Common myeloid progenitor, CD34-positive (primary cell): ENCODE data around the gene PLCL1.

Experiments used
- CTCF ChIA-PET: fragments of 350-600 bp; sonication (Branson Sonifier 250); formaldehyde crosslinking; loops from one replicate; lab custom pipeline; 2021; ENCODE audit warnings: antibody characterized with exemption; lab: Charles Lee
- POLR2A ChIA-PET: fragments of 350-600 bp; sonication (Branson Sonifier 250); formaldehyde crosslinking; loops from one replicate; lab custom pipeline; 2021; ENCODE audit warnings: antibody characterized with exemption; lab: Charles Lee
- DNase-seq, 3 donors: peaks; one replicate each; pipeline versions ENCODE4 v3.0.0 to v3.0.0-alpha.2; 2013
- H3K27ac ChIP-seq, 2 experiments: 1 replicate in 1 of 2; 2 replicates in 1 of 2; pipeline ENCODE4 v1.7.0; 2013; ENCODE audit warnings: inconsistent platforms in 2 of 2, low read length in 2 of 2, mild to moderate bottlenecking in 2 of 2, low read depth in 1 of 2, moderate library complexity in 1 of 2; ENCODE audit not compliant: severe bottlenecking in 2 of 2, insufficient read depth in 1 of 2, poor library complexity in 1 of 2
- H3K27me3 ChIP-seq, 5 experiments: replicated peaks in 2 of 5; 1 replicate in 3 of 5; 2 replicates in 2 of 5; pipeline versions ENCODE4 v1.6.1 to v1.7.0; 2013; ENCODE audit warnings: low read length in 4 of 5, mild to moderate bottlenecking in 2 of 5, moderate library complexity in 2 of 5, inconsistent platforms in 1 of 5; ENCODE audit not compliant: insufficient read depth in 5 of 5, control insufficient read depth in 4 of 5
- H3K36me3 ChIP-seq, 4 experiments: 1 replicate in 2 of 4; 2 replicates in 2 of 4; pipeline versions ENCODE4 v1.6.1 to v1.7.0; 2013; ENCODE audit warnings: low read length in 3 of 4, control low read depth in 1 of 4, mild to moderate bottlenecking in 1 of 4; ENCODE audit not compliant: control insufficient read depth in 4 of 4, insufficient read depth in 4 of 4
- H3K4me1 ChIP-seq, 4 experiments: 1 replicate in 3 of 4; 2 replicates in 1 of 4; pipeline versions ENCODE4 v1.6.1 to v1.7.1; 2013; ENCODE audit warnings: low read length in 3 of 4, mild to moderate bottlenecking in 3 of 4, control low read depth in 1 of 4, inconsistent platforms in 1 of 4, moderate library complexity in 1 of 4; ENCODE audit not compliant: control insufficient read depth in 4 of 4, insufficient read depth in 4 of 4; ENCODE audit errors: control extremely low read depth in 1 of 4
- H3K4me3 ChIP-seq, 7 experiments: 1 replicate in 4 of 7; 2 replicates in 3 of 7; pipeline versions ENCODE4 v1.5.1 to v1.7.0; 2013; ENCODE audit warnings: mild to moderate bottlenecking in 7 of 7, low read length in 6 of 7, moderate library complexity in 6 of 7, inconsistent platforms in 2 of 7, low read depth in 2 of 7, control low read depth in 1 of 7; ENCODE audit not compliant: insufficient read depth in 4 of 7, control insufficient read depth in 1 of 7; ENCODE audit errors: extremely low read depth in 1 of 7
- H3K9me3 ChIP-seq, 5 experiments: 1 replicate in 4 of 5; 2 replicates in 1 of 5; pipeline versions ENCODE4 v1.6.1 to v1.7.1; 2013; ENCODE audit warnings: low read length in 4 of 5, mild to moderate bottlenecking in 2 of 5, inconsistent platforms in 1 of 5, low read depth in 1 of 5, moderate library complexity in 1 of 5; ENCODE audit not compliant: control insufficient read depth in 4 of 5, insufficient read depth in 2 of 5; ENCODE audit errors: control extremely low read depth in 1 of 5
- WGBS: methylation state at CpG from one replicate; pipeline ENCODE4 v1.1.5; 2013; ENCODE audit not compliant: insufficient coverage; 5-methylcytosine and 5-hydroxymethylcytosine counted together

Gene PLCL1

DNA sequence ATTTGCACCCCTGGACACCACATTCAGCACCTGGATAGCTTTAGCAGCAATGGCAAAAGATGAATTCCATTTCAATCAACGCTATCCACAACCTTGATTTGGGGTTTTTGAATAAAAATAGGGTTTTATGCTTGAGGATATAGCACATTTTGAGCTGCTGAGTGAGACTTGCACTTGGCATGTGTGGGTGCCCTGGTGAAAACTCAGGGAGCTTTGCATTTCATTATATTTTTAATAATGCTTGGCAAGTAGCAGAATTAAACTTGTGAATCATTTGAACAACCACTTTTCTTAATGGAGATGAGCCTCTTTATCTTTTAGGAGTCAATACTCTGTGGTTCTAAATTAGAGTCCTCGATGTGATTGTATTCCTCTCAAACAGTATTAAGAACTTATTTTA lies 252.4 kb downstream of the PLCL1 start:
- Histone ChIP-seq H3K4me1 (no peaks in the 10 kb centered on the region), H3K27me3 (no peaks in the 10 kb centered on the region), H3K9me3 (no peaks in the 10 kb centered on the region), H3K4me3 (no peak overlapping the region), H3K27ac (no peak overlapping the region), H3K36me3 (no peaks in the 10 kb centered on the region)
- ChIA-PET POLR2A (no interaction called here), CTCF (interaction anchor here (0.6 kb wide), 1 partner anchor 1495 kb away, joined by 3 read pairs; no protein-coding TSS in a partner anchor)
- no peak for DNase-seq
- WGBS = 100% methylated on average over 1 of the region's 2 CpGs

DNA sequence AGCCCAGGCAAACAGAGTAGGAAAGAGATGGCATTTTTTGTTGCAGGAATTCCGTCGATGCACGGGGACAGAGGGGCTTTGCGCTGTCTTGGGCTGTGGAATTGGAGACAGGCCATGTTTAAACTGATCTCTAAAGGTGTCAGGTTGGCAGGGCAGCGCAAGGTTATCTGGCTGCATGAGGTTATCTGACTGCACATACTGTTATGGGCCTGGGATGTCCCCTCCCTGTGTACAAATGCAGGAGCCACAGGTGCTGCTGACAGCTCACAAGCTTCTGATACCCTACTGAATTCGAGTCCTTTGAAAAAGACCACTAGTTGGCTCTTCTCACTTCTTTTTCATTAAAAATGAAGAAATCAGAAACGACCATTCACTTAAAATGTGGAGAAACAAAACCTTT lies 255.4 kb downstream of the PLCL1 start:
- ChIA-PET POLR2A (no interaction called here), CTCF (no interaction called here)
- Histone ChIP-seq H3K27me3 (no peaks in the 10 kb centered on the region), H3K4me3 (no peak overlapping the region), H3K36me3 (no peaks in the 10 kb centered on the region), H3K4me1 (no peaks in the 10 kb centered on the region), H3K27ac (no peak overlapping the region), H3K9me3 (no peaks in the 10 kb centered on the region)
- DNase-seq = no peak
- WGBS = 92% methylated on average over 6 of the region's 7 CpGs

DNA sequence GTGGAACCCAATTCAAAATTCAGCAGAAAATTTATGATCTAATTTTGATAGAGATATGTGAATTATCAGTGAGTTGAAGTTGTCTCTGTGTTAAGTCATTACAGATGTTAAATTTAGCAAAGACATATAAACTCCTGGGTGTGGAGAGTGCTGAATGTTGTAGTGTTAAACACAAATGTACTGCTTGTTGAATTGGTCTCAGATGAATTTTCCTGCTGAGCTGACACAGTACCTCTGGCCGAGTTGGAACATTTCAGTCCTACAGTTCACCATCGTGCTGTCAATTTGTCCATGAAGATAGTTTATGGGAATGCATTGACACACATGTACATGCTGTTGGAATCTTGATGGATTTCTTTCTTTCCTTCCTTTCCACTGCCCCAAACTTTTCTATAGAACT lies 255.9 kb downstream of the PLCL1 start:
- ChIA-PET POLR2A (no interaction called here), CTCF (interaction anchor here (1.0 kb wide), 1 partner anchor 13 kb away, joined by 3 read pairs; no protein-coding TSS in a partner anchor)
- no peak for DNase-seq
- 83% methylated on average over 1 of the region's 2 CpGs for WGBS
- Histone ChIP-seq H3K4me1 (no peaks in the 10 kb centered on the region), H3K27me3 (no peaks in the 10 kb centered on the region), H3K36me3 (no peaks in the 10 kb centered on the region), H3K9me3 (no peaks in the 10 kb centered on the region), H3K27ac (no peak overlapping the region), H3K4me3 (no peak overlapping the region)

GRCh38 chr2:198062826-198063225 lies 258.4 kb downstream of the PLCL1 start:
- ChIA-PET CTCF (interaction anchor here (0.6 to 1.3 kb wide), 4 partner anchors 13 to 116 kb away, joined by 3 read pairs; no protein-coding TSS in a partner anchor), POLR2A (no interaction called here)
- Histone ChIP-seq H3K4me3 (no peak overlapping the region), H3K27ac (no peak overlapping the region), H3K9me3 (no peaks in the 10 kb centered on the region), H3K27me3 (no peaks in the 10 kb centered on the region), H3K36me3 (no peaks in the 10 kb centered on the region), H3K4me1 (no peaks in the 10 kb centered on the region)
- DNase-seq = no peak

- no peaks in the 10 kb centered on the region for H3K27me3 ChIP-seq
- no peak overlapping the region for H3K4me3 ChIP-seq
- no peak overlapping the region for H3K27ac ChIP-seq
- no peaks in the 10 kb centered on the region for H3K4me1 ChIP-seq
- no peak for DNase-seq
- H3K36me3 ChIP-seq = no peaks in the 10 kb centered on the region
- no peaks in the 10 kb centered on the region for H3K9me3 ChIP-seq
- ChIA-PET CTCF (interaction anchor here (0.7 to 1.4 kb wide), 4 partner anchors 12 to 40 kb away, joined by 3 read pairs; no protein-coding TSS in a partner anchor), POLR2A (no interaction called here)
- WGBS = no CpG with 5 or more reads among the region's 1 CpG
These were observed 258.8 kb downstream of the PLCL1 start for GRCh38 chr2:198063242-198063641.

- no peaks in the 10 kb centered on the region for H3K9me3 ChIP-seq
- no peaks in the 10 kb centered on the region for H3K27me3 ChIP-seq
- WGBS = no CpG with 5 or more reads among the region's 1 CpG
- no peak overlapping the region for H3K4me3 ChIP-seq
- H3K4me1 ChIP-seq = no peaks in the 10 kb centered on the region
- CTCF ChIA-PET = interaction anchor here (1.7 kb wide), 1 partner anchor 62 kb away, joined by 4 read pairs; no protein-coding TSS in a partner anchor
- no peak overlapping the region for H3K27ac ChIP-seq
- no peaks in the 10 kb centered on the region for H3K36me3 ChIP-seq
- DNase-seq = no peak
- POLR2A ChIA-PET = no interaction called here
These were observed 260.9 kb downstream of the PLCL1 start for GRCh38 chr2:198065322-198065721.

- ChIA-PET CTCF (no interaction called here), POLR2A (no interaction called here)
- no peaks in the 10 kb centered on the region for H3K9me3 ChIP-seq
- no peaks in the 10 kb centered on the region for H3K36me3 ChIP-seq
- 88% methylated on average over 2 of the region's 2 CpGs for WGBS
- no peak overlapping the region for H3K4me3 ChIP-seq
- H3K27ac ChIP-seq = no peak overlapping the region
- H3K27me3 ChIP-seq = no peaks in the 10 kb centered on the region
- H3K4me1 ChIP-seq = no peaks in the 10 kb centered on the region
- DNase-seq = no peak
These were observed 262.2 kb downstream of the PLCL1 start for GRCh38 chr2:198066597-198066996.
